HG02943 (cell line): Measurements from ENCODE around the gene C16orf92.
"Not testable (repeated sequence)": the region's sequence is repeated elsewhere in the genome, so short reads cannot be mapped to it uniquely, and the experiment has no call there.

ENCODE experiments used
- ATAC-seq: cut with Tn5 transposase; IDR thresholded peaks from one replicate; pipeline ENCODE4 v1.9.1; 2021; ENCODE audit warnings: mild to moderate bottlenecking, low read depth, moderate library complexity; ENCODE audit not compliant: unreplicated experiment

C16orf92 gene

GRCh38 chr16:30023586-30023985 lies 588 bp downstream of the C16orf92 start:
- no peak for ATAC-seq

GRCh38 chr16:30024451-30024850 lies 1.5 kb downstream of the C16orf92 start:
- ATAC-seq = no peak

GRCh38 chr16:30025156-30025555 lies 2.2 kb downstream of the C16orf92 start:
- ATAC-seq = no peak

- no peak for ATAC-seq
These were observed 2.6 kb downstream of the C16orf92 start for GRCh38 chr16:30025574-30025973.

- no peak for ATAC-seq
These were observed 3.5 kb downstream of the C16orf92 start for GRCh38 chr16:30026449-30026848.

GRCh38 chr16:30027588-30028437 lies 4.8 kb downstream of the C16orf92 start:
- ATAC-seq = no peak

GRCh38 chr16:30028438-30029076 lies 5.6 kb downstream of the C16orf92 start:
- no peak for ATAC-seq

- ATAC-seq = no peak
These were observed 7.2 kb downstream of the C16orf92 start for GRCh38 chr16:30030011-30030685.

GRCh38 chr16:30030841-30031413 lies 7.9 kb downstream of the C16orf92 start, which contains the start of gene TLCD3B:
Gene TLCD3B (minus strand): TSS chr16:30031271. CDS start chr16:30030527, 744 bp downstream.
- no peak for ATAC-seq

GRCh38 chr16:30031477-30031918 lies 8.5 kb downstream of the C16orf92 start:
- ATAC-seq = no peak

- ATAC-seq = no peak
These were observed 9.3 kb downstream of the C16orf92 start for GRCh38 chr16:30032083-30032819.

- no peak for ATAC-seq
These were observed 10.3 kb downstream of the C16orf92 start for GRCh38 chr16:30033270-30033669.

- no peak for ATAC-seq
These were observed 17.2 kb downstream of the C16orf92 start for GRCh38 chr16:30040221-30040620.

- ATAC-seq = not testable (repeated sequence)
These were observed 17.7 kb downstream of the C16orf92 start for GRCh38 chr16:30040690-30041089.

GRCh38 chr16:30041841-30042240 lies 18.8 kb downstream of the C16orf92 start:
- ATAC-seq = no peak

GRCh38 chr16:30046178-30046577 lies 23.2 kb downstream of the C16orf92 start:
- ATAC-seq = no peak

- ATAC-seq = no peak
These were observed 23.6 kb downstream of the C16orf92 start for GRCh38 chr16:30046588-30046987.

GRCh38 chr16:30049871-30050270 lies 26.9 kb downstream of the C16orf92 start:
- no peak for ATAC-seq

GRCh38 chr16:30051518-30051917 lies 28.5 kb downstream of the C16orf92 start:
- ATAC-seq = no peak
